ENCODE data around the gene SMYD5. TPM values are rescaled to one million over a fixed set of nuclear protein-coding genes. Genes with fewer than 3 reads are reported as not detected.
A peak's percentile ranks its signal among the peaks of the same experiment; 100 is the strongest.

SMYD5 gene
- total and polyA plus RNA-seq, 2 donors (not counting 3 experiments of a cell fraction or from before 2014, with no cell fraction given) = 16.2 to 31.7 TPM

GRCh38 chr2:73175663-73176204, 38.3 kb upstream of the SMYD5 start:
- DNase-seq (ENCODE audit: low read depth, low spot score) = peak; percentile 58

GRCh38 chr2:73176205-73176880, 37.7 kb upstream of the SMYD5 start:
- ChIA-PET CTCF (interaction anchor here (0.6 to 4.2 kb wide), 48 partner anchors 10 to 431 kb away, joined by 3 to 261 read pairs (median 5); partner anchors contain the start of genes NOTO, PRADC1, RAB11FIP5 and SFXN5), POLR2A (interaction anchor here (0.6 to 1.0 kb wide), 3 partner anchors 157 to 293 kb away, joined by 3 to 6 read pairs (median 4); no protein-coding TSS in a partner anchor)
- Histone ChIP-seq H4K20me1 (replicated peaks; ENCODE audit: control insufficient read depth, extremely low read depth, insufficient read depth, low read length) (no peaks in the 10 kb centered on the region), H3K27ac (ENCODE audit: insufficient read depth, low read depth, low read length) (peak overlapping the region; percentile 11), H3K4me3 (replicated peaks in 1 of 3; ENCODE audit: insufficient read depth in 1 of 3, low read depth in 1 of 3, low read length in 3 of 3) (peak overlapping the region in 1 of 3 experiments; percentile 13), H3K9me1 (replicated peaks; ENCODE audit: control insufficient read depth, extremely low read depth, insufficient read depth, low read length) (no peaks in the 10 kb centered on the region), H3K9ac (replicated peaks; ENCODE audit: extremely low read depth, insufficient read depth, low read length) (peak overlapping the region; percentile 66), H3K36me3 (ENCODE audit: control insufficient read depth in 2 of 2, extremely low read depth in 1 of 2, insufficient read depth in 2 of 2, low read length in 2 of 2) (no peaks in the 10 kb centered on the region), H3K9me3 (replicated peaks; ENCODE audit: control insufficient read depth, insufficient read depth, low read length) (no peaks in the 10 kb centered on the region), H2AFZ (ENCODE audit: low read depth, low read length) (peak overlapping the region; percentile 80), H3K79me2 (ENCODE audit: control insufficient read depth, insufficient read depth, low read length) (no peaks in the 10 kb centered on the region), H3K4me1 (ENCODE audit: control insufficient read depth, extremely low read depth, insufficient read depth, low read length) (peaks cover 32% of the 10 kb centered on the region), H3K4me2 (ENCODE audit: insufficient read depth, low read length) (peak overlapping the region; percentile 60), H3K27me3 (ENCODE audit: control insufficient read depth in 2 of 2, insufficient read depth in 2 of 2, low read length in 2 of 2) (peaks cover 7 to 14% of the 10 kb centered on the region in 2 experiments)
- intact Hi-C loops (cut with micrococcal nuclease) = loop anchor here (5.0 kb wide), 1 partner anchor 399 kb away; no protein-coding TSS in a partner anchor
- TF ChIP-seq EZH2 (IDR thresholded peaks at IDR 0.05; ENCODE audit: borderline replicate concordance, low read depth, low read length, severe bottlenecking) = no peak
- TF ChIP-seq, protein P1, sequence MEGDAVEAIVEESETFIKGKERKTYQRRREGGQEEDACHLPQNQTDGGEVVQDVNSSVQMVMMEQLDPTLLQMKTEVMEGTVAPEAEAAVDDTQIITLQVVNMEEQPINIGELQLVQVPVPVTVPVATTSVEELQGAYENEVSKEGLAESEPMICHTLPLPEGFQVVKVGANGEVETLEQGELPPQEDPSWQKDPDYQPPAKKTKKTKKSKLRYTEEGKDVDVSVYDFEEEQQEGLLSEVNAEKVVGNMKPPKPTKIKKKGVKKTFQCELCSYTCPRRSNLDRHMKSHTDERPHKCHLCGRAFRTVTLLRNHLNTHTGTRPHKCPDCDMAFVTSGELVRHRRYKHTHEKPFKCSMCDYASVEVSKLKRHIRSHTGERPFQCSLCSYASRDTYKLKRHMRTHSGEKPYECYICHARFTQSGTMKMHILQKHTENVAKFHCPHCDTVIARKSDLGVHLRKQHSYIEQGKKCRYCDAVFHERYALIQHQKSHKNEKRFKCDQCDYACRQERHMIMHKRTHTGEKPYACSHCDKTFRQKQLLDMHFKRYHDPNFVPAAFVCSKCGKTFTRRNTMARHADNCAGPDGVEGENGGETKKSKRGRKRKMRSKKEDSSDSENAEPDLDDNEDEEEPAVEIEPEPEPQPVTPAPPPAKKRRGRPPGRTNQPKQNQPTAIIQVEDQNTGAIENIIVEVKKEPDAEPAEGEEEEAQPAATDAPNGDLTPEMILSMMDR (IDR thresholded peaks at IDR 0.05; ENCODE audit: extremely low read depth in 1 of 2, insufficient read depth in 1 of 2, low read depth in 1 of 2, low read length in 2 of 2) = no peak
- no peak for TF ChIP-seq MAX (IDR thresholded peaks at IDR 0.05; ENCODE audit: insufficient read depth, insufficient read length)
- TF ChIP-seq GATA2 (IDR thresholded peaks at IDR 0.05; ENCODE audit: insufficient read depth, insufficient read length, low read depth, low read length) = no peak
- no TSS peak for BruUV-seq (replicated peaks)
- dilution Hi-C loops (cut with MboI; ENCODE audit: extremely low pct_ligation_motif_present, low sequenced_read_pairs) = no loop called here
- DNase-seq (ENCODE audit: low read depth, low spot score) = peak; percentile 14
- FAIRE-seq = no peak

More at GRCh38 chr2:73175663-73176204, 38.3 kb upstream of the SMYD5 start:
- TF ChIP-seq POLR2A (IDR thresholded peaks at IDR 0.05; ENCODE audit: low read depth, low read length) (no peak), POLR2AphosphoS5 (IDR thresholded peaks at IDR 0.05; ENCODE audit: insufficient read depth, low read depth, low read length) (peak; percentile 51)
- CTCF ChIA-PET = interaction anchor here (0.6 to 4.2 kb wide), 10 partner anchors 12 to 288 kb away, joined by 3 to 261 read pairs (median 15); partner anchors contain the start of genes RAB11FIP5 and SPR
- H3K27me3 ChIP-seq (ENCODE audit: control insufficient read depth in 2 of 2, insufficient read depth in 2 of 2, low read length in 2 of 2) = peaks cover 7 to 14% of the 10 kb centered on the region in 2 experiments
- intact Hi-C loops (cut with micrococcal nuclease) (loop anchor here (5.0 kb wide), 1 partner anchor 398 kb away; no protein-coding TSS in a partner anchor), dilution Hi-C loops (cut with MboI; ENCODE audit: extremely low pct_ligation_motif_present, low sequenced_read_pairs) (no loop called here)
- no peaks in the 10 kb centered on the region for H4K20me1 ChIP-seq (replicated peaks; ENCODE audit: control insufficient read depth, extremely low read depth, insufficient read depth, low read length)
- peak overlapping the region; percentile 24 for H3K4me2 ChIP-seq (ENCODE audit: insufficient read depth, low read length)
- peak overlapping the region; percentile 36 for H3K9ac ChIP-seq (replicated peaks; ENCODE audit: extremely low read depth, insufficient read depth, low read length)
- H2AFZ ChIP-seq (ENCODE audit: low read depth, low read length) = peak overlapping the region; percentile 80
- no peaks in the 10 kb centered on the region for H3K9me1 ChIP-seq (replicated peaks; ENCODE audit: control insufficient read depth, extremely low read depth, insufficient read depth, low read length)
- peaks cover 32% of the 10 kb centered on the region for H3K4me1 ChIP-seq (ENCODE audit: control insufficient read depth, extremely low read depth, insufficient read depth, low read length)
- no peaks in the 10 kb centered on the region for H3K9me3 ChIP-seq (replicated peaks; ENCODE audit: control insufficient read depth, insufficient read depth, low read length)
- FAIRE-seq = peak; percentile 33
- H3K27ac ChIP-seq (ENCODE audit: insufficient read depth, low read depth, low read length) = no peak overlapping the region
- peak overlapping the region in 2 of 3 experiments; percentile 5 to 17 for H3K4me3 ChIP-seq (replicated peaks in 1 of 3; ENCODE audit: insufficient read depth in 1 of 3, low read depth in 1 of 3, low read length in 3 of 3)
- no peaks in the 10 kb centered on the region for H3K79me2 ChIP-seq (ENCODE audit: control insufficient read depth, insufficient read depth, low read length)
- no TSS peak for BruUV-seq (replicated peaks)
- POLR2A ChIA-PET = no interaction called here
- no peaks in the 10 kb centered on the region for H3K36me3 ChIP-seq (ENCODE audit: control insufficient read depth in 2 of 2, extremely low read depth in 1 of 2, insufficient read depth in 2 of 2, low read length in 2 of 2)
